CD4-positive, alpha-beta T cell treated with Interleukin-17A for 4 hours (primary cell): ENCODE results near the gene SLC6A18.

Experiments used
- DNase-seq: peaks from one replicate; pipeline ENCODE4 v3.0.0-alpha.2; 2020; ENCODE audit warnings: mixed read lengths

SLC6A18 gene

GRCh38 chr5:1203968-1204692 lies 21.1 kb upstream of the SLC6A18 start:
- no peak for DNase-seq

- no peak for DNase-seq
These were observed 20.4 kb upstream of the SLC6A18 start for GRCh38 chr5:1204693-1205242.

GRCh38 chr5:1205255-1206180 lies 19.7 kb upstream of the SLC6A18 start:
- no peak for DNase-seq

- no peak for DNase-seq
These were observed 18.4 kb upstream of the SLC6A18 start for GRCh38 chr5:1206521-1207412.

GRCh38 chr5:1207555-1207954 lies 17.6 kb upstream of the SLC6A18 start:
- no peak for DNase-seq

- no peak for DNase-seq
These were observed 16.9 kb upstream of the SLC6A18 start for GRCh38 chr5:1208221-1208742.

- DNase-seq, result no peak
These were observed 16.3 kb upstream of the SLC6A18 start for GRCh38 chr5:1208743-1209488.

- no peak for DNase-seq
These were observed 15.7 kb upstream of the SLC6A18 start for GRCh38 chr5:1209489-1209852.

GRCh38 chr5:1209896-1210776 lies 15.0 kb upstream of the SLC6A18 start:
- DNase-seq, result no peak

GRCh38 chr5:1210832-1211251 lies 14.3 kb upstream of the SLC6A18 start:
- DNase-seq, result no peak

GRCh38 chr5:1211701-1212100 lies 13.5 kb upstream of the SLC6A18 start:
- DNase-seq, result no peak

- no peak for DNase-seq
These were observed 12.9 kb upstream of the SLC6A18 start for GRCh38 chr5:1212271-1212670.

- no peak for DNase-seq
These were observed 12.3 kb upstream of the SLC6A18 start for GRCh38 chr5:1212881-1213280.

GRCh38 chr5:1213508-1214162 lies 11.5 kb upstream of the SLC6A18 start:
- DNase-seq, result no peak

GRCh38 chr5:1214163-1214935 lies 10.8 kb upstream of the SLC6A18 start:
- DNase-seq, result no peak

- no peak for DNase-seq
These were observed 10.3 kb upstream of the SLC6A18 start for GRCh38 chr5:1214936-1215220.

GRCh38 chr5:1215320-1216096 lies 9.7 kb upstream of the SLC6A18 start:
- DNase-seq, result no peak

- DNase-seq, result no peak
These were observed 8.8 kb upstream of the SLC6A18 start for GRCh38 chr5:1216211-1216917.
